HG02884 (cell line): ENCODE measurements around the gene COL2A1.

ENCODE experiments used
- ATAC-seq: cut with Tn5 transposase; IDR thresholded peaks from one replicate; pipeline ENCODE4 v1.9.1; 2021; ENCODE audit warnings: mild to moderate bottlenecking, moderate library complexity; ENCODE audit not compliant: unreplicated experiment

Gene COL2A1

GRCh38 chr12:48004053-48004941 is at the start of gene COL2A1:
COL2A1 (minus strand) TSS chr12:48004476; CDS start chr12:48004321, 155 bp downstream.
- no peak for ATAC-seq

- no peak for ATAC-seq
Measured at GRCh38 chr12:48053883-48054282, 49.6 kb upstream of the COL2A1 start.

- ATAC-seq: no peak
Measured at GRCh38 chr12:48053122-48053521, 48.8 kb upstream of the COL2A1 start.

- ATAC-seq: no peak
Measured at GRCh38 chr12:48051681-48052080, 47.4 kb upstream of the COL2A1 start.

GRCh38 chr12:48050174-48050573 is 45.9 kb upstream of the COL2A1 start:
- ATAC-seq: no peak

GRCh38 chr12:48045965-48046518 is 41.8 kb upstream of the COL2A1 start:
- ATAC-seq: no peak

GRCh38 chr12:48045061-48045846 is 41.0 kb upstream of the COL2A1 start:
- no peak for ATAC-seq

GRCh38 chr12:48044396-48044795 is 40.1 kb upstream of the COL2A1 start:
- ATAC-seq: no peak

- no peak for ATAC-seq
Measured at GRCh38 chr12:48043771-48044170, 39.5 kb upstream of the COL2A1 start.

- ATAC-seq: no peak
Measured at GRCh38 chr12:48041591-48042423, 37.5 kb upstream of the COL2A1 start.

GRCh38 chr12:48040354-48040753 is 36.1 kb upstream of the COL2A1 start:
- no peak for ATAC-seq

GRCh38 chr12:48039151-48039550 is 34.9 kb upstream of the COL2A1 start:
- ATAC-seq: no peak

GRCh38 chr12:48038085-48038484 is 33.8 kb upstream of the COL2A1 start:
- ATAC-seq: no peak

- ATAC-seq: no peak
Measured at GRCh38 chr12:48037267-48037915, 33.1 kb upstream of the COL2A1 start.

GRCh38 chr12:48036818-48037217 is 32.5 kb upstream of the COL2A1 start:
- no peak for ATAC-seq

- no peak for ATAC-seq
Measured at GRCh38 chr12:48034835-48035805, 30.8 kb upstream of the COL2A1 start.

GRCh38 chr12:48033451-48033850 is 29.2 kb upstream of the COL2A1 start:
- no peak for ATAC-seq

GRCh38 chr12:48032597-48032996 is 28.3 kb upstream of the COL2A1 start:
- no peak for ATAC-seq
